Fibroblast of villous mesenchyme (primary cell): ENCODE measurements around the gene BIN1. TPM values are rescaled to one million over a fixed set of nuclear protein-coding genes. Genes with fewer than 3 reads are reported as not detected.

Source experiments
- DNase-seq: peaks from one replicate; pipeline ENCODE4 v3.0.0-alpha.2; 2010; ENCODE audit warnings: low read depth
- H3K4me3 ChIP-seq: 2 replicates; pipeline ENCODE4 v1.5.1; 2011; ENCODE audit warnings: low read depth, mild to moderate bottlenecking, low read length
- small RNA-seq: library from RNA; depleted of rRNA; stranded (forward); fragments of <200 nt; gene quantifications from one replicate; pipeline ENCODE3, GENCODE V24; 2012
- total RNA-seq: library from RNA; depleted of rRNA; stranded (reverse); fragments of >200 nt; gene quantifications from 2 replicates; pipeline ENCODE4 v1.2.3, GENCODE V29; 2012
- TF ChIP-seq, protein P1 (sequence below): IDR thresholded peaks from 2 replicates; pipeline ENCODE4 v1.5.1; 2012; ENCODE audit warnings: low read depth, mild to moderate bottlenecking, low read length; ENCODE audit not compliant: insufficient read depth

The BIN1 gene
- total RNA-seq, 1 donor = 75.6 TPM

DNA sequence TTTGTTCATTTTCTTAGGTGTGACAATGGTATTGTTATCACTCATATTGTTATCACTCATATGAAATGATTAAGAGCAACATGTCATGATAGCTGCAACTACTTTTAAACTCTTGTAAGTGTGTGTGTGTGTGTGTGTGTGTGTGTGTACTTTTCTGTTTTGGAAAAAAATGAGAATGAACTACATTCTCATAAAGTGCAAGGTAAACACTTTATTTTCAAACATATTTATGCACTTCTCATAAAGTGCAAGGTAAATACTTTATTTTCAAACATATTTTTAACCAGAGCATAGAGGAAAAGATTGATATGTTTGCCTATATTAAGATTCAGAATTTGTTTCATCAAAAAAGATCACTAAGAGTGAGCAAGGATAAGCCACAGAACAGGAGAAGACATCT lies 108.5 kb downstream of the BIN1 start:
- TF ChIP-seq, protein P1, sequence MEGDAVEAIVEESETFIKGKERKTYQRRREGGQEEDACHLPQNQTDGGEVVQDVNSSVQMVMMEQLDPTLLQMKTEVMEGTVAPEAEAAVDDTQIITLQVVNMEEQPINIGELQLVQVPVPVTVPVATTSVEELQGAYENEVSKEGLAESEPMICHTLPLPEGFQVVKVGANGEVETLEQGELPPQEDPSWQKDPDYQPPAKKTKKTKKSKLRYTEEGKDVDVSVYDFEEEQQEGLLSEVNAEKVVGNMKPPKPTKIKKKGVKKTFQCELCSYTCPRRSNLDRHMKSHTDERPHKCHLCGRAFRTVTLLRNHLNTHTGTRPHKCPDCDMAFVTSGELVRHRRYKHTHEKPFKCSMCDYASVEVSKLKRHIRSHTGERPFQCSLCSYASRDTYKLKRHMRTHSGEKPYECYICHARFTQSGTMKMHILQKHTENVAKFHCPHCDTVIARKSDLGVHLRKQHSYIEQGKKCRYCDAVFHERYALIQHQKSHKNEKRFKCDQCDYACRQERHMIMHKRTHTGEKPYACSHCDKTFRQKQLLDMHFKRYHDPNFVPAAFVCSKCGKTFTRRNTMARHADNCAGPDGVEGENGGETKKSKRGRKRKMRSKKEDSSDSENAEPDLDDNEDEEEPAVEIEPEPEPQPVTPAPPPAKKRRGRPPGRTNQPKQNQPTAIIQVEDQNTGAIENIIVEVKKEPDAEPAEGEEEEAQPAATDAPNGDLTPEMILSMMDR = no peak
- no peak overlapping the region for H3K4me3 ChIP-seq
- DNase-seq = no peak

Small RNA genes within 50 kb of the gene (small RNA-seq; reads per million reads assigned to genes)
- gene RNU7-182P = not detected

Other genes with a start within 250 kb of the BIN1 start
- not detected in 2 replicates for gene TEX51, start 208.3 kb downstream of the BIN1 start, total RNA-seq
- gene CYP27C1, start 113.1 kb upstream of the BIN1 start, total RNA-seq = under 0.01 TPM in 2 replicates
- 43.8 and 47.1 TPM in 2 replicates for gene ERCC3, start 187.0 kb upstream of the BIN1 start, total RNA-seq